ENCODE measurements around the gene GIMAP2.
"Not testable (repeated sequence)": the region's sequence is repeated elsewhere in the genome, so short reads cannot be mapped to it uniquely, and the experiment has no call there.

GIMAP2 gene

GRCh38 chr7:150685219-150686029 lies at the start of gene GIMAP2:
Gene GIMAP2, plus strand, starts transcription at chr7:150685706. Its CDS starts 1,354 bp downstream, at chr7:150687060.
- no peak for DNase-seq (ENCODE audit: low spot score)

- DNase-seq (ENCODE audit: low spot score): no peak
Observed at GRCh38 chr7:150641854-150642253, 43.7 kb upstream of the GIMAP2 start.

GRCh38 chr7:150642926-150643325 lies 42.6 kb upstream of the GIMAP2 start:
- DNase-seq (ENCODE audit: low spot score): no peak

- no peak for DNase-seq (ENCODE audit: low spot score)
Observed at GRCh38 chr7:150645259-150646020, 40.1 kb upstream of the GIMAP2 start.

GRCh38 chr7:150648353-150649079 lies 37.0 kb upstream of the GIMAP2 start:
- no peak for DNase-seq (ENCODE audit: low spot score)

- DNase-seq (ENCODE audit: low spot score): no peak
Observed at GRCh38 chr7:150649080-150649385, 36.5 kb upstream of the GIMAP2 start.

- DNase-seq (ENCODE audit: low spot score): no peak
Observed at GRCh38 chr7:150654692-150655091, 30.8 kb upstream of the GIMAP2 start.

- DNase-seq (ENCODE audit: low spot score): no peak
Observed at GRCh38 chr7:150656047-150656446, 29.5 kb upstream of the GIMAP2 start.

- no peak for DNase-seq (ENCODE audit: low spot score)
Observed at GRCh38 chr7:150657526-150657925, 28.0 kb upstream of the GIMAP2 start.

GRCh38 chr7:150660939-150661613 lies 24.4 kb upstream of the GIMAP2 start:
- no peak for DNase-seq (ENCODE audit: low spot score)

- not testable (repeated sequence) for DNase-seq (ENCODE audit: low spot score)
Observed at GRCh38 chr7:150662821-150663220, 22.7 kb upstream of the GIMAP2 start.

- DNase-seq (ENCODE audit: low spot score): no peak
Observed at GRCh38 chr7:150663802-150664494, 21.6 kb upstream of the GIMAP2 start.

- no peak for DNase-seq (ENCODE audit: low spot score)
Observed at GRCh38 chr7:150665089-150665748, 20.3 kb upstream of the GIMAP2 start.

GRCh38 chr7:150665896-150666295 lies 19.6 kb upstream of the GIMAP2 start:
- DNase-seq (ENCODE audit: low spot score): no peak

- DNase-seq (ENCODE audit: low spot score): no peak
Observed at GRCh38 chr7:150666412-150666811, 19.1 kb upstream of the GIMAP2 start.

GRCh38 chr7:150668472-150668911 lies 17.0 kb upstream of the GIMAP2 start:
- DNase-seq (ENCODE audit: low spot score): no peak

GRCh38 chr7:150668977-150669376 lies 16.5 kb upstream of the GIMAP2 start:
- DNase-seq (ENCODE audit: low spot score): no peak

GRCh38 chr7:150671798-150672585 lies 13.5 kb upstream of the GIMAP2 start:
- not testable (repeated sequence) for DNase-seq (ENCODE audit: low spot score)

GRCh38 chr7:150675714-150676113 lies 9.8 kb upstream of the GIMAP2 start:
- DNase-seq (ENCODE audit: low spot score): no peak

- not testable (repeated sequence) for DNase-seq (ENCODE audit: low spot score)
Observed at GRCh38 chr7:150676276-150676675, 9.2 kb upstream of the GIMAP2 start.
